H1 (cell line): ENCODE results near the gene CUEDC1. TPM values are rescaled to one million over a fixed set of nuclear protein-coding genes. Genes with fewer than 3 reads are reported as not detected.

Source experiments
- ATF2 ChIP-seq: IDR thresholded peaks from 2 replicates; pipeline ENCODE4 v1.6.1; 2012; ENCODE audit warnings: low read length, inconsistent platforms
- BACH1 ChIP-seq: IDR thresholded peaks from 2 replicates; pipeline ENCODE4 v1.6.1; 2012; ENCODE audit warnings: low read length, improper control_type of control experiment
- BRCA1 ChIP-seq: IDR thresholded peaks from 2 replicates; pipeline ENCODE4 v1.6.1; 2012; ENCODE audit warnings: low read depth, low read length, improper control_type of control experiment
- CEBPB ChIP-seq: IDR thresholded peaks from 2 replicates; pipeline ENCODE4 v1.6.1; 2012; ENCODE audit warnings: low read depth, low read length
- GABPA ChIP-seq: IDR thresholded peaks from 2 replicates; pipeline ENCODE4 v1.6.1; 2011; ENCODE audit warnings: mild to moderate bottlenecking, low read length, moderate library complexity, borderline replicate concordance; ENCODE audit not compliant: insufficient read depth
- HDAC2 ChIP-seq, 2 experiments: fragments of 300-600 bp in 1 of 2; sonication (generic) in 1 of 2; IDR thresholded peaks; 2 replicates each; pipeline ENCODE4 v1.6.1; 2011 to 2012; ENCODE audit warnings: low read depth in 2 of 2, low read length in 2 of 2, mild to moderate bottlenecking in 2 of 2, moderate library complexity in 2 of 2, borderline replicate concordance in 1 of 2, inconsistent platforms in 1 of 2
- MAFK ChIP-seq: IDR thresholded peaks from 2 replicates; pipeline ENCODE4 v1.6.1; 2012; ENCODE audit warnings: low read depth, mild to moderate bottlenecking, improper control_type of control experiment, low read length
- SIN3A ChIP-seq, 2 experiments: IDR thresholded peaks in 1 of 2; conservative IDR thresholded peaks in 1 of 2; 2 replicates each; pipeline ENCODE4 v1.6.1; 2011 to 2012; ENCODE audit warnings: low read length in 2 of 2, improper control_type of control experiment in 1 of 2, low read depth in 1 of 2, mild to moderate bottlenecking in 1 of 2
- TCF12 ChIP-seq: IDR thresholded peaks from 2 replicates; pipeline ENCODE4 v1.6.1; 2011; ENCODE audit warnings: low read depth, mild to moderate bottlenecking, low read length
- polyA plus RNA-seq, 7 experiments: library from polyadenylated mRNA; depleted of rRNA in 3 of 7; stranded (reverse) in 5 of 7; unstranded in 2 of 7; fragments of >200 nt in 5 of 7; fragments of 200-250 nt in 2 of 7; gene quantifications; 1 replicate in 5 of 7; 2 replicates in 1 of 7; 4 replicates in 1 of 7; pipeline versions ENCODE4 v1.2.1 to v1.2.3, GENCODE V29; 2011 to 2013; ENCODE audit warnings: missing spikeins in 2 of 7, mixed read lengths in 2 of 7
- total RNA-seq: library from RNA; stranded (reverse); fragmentation: NEBNext Ultra II Directional; extraction: Animal tissue kit (Norgen Biotek cat#: 25700); gene quantifications from 2 replicates; pipeline ENCODE4 v1.2.1, GENCODE V29; 2021

The CUEDC1 gene
- total and polyA plus RNA-seq, 2 of the 8 experiments (the other 6 are each of a cell fraction or from before 2014, with no cell fraction given), result 4.0 to 10.7 TPM

- TF ChIP-seq SIN3A (conservative IDR thresholded peaks at IDR 0.05 in 1 of 2, IDR thresholded peaks at IDR 0.05 in 1 of 2; ENCODE audit: low read depth in 1 of 2, low read length in 2 of 2) (no peak; a peak in 1 of 4 replicates), CEBPB (peak; percentile 71), TCF12 (0 out of 2 replicates have a peak, but pooled peaks have one; percentile 18), ATF2 (peak; percentile 60; the same call in 1 of the 2 replicates), BRCA1 (no peak), GABPA (peak; percentile 50; the same call in 1 of the 2 replicates), MAFK (no peak), HDAC2 (IDR thresholded peaks at IDR 0.05; ENCODE audit: borderline replicate concordance in 1 of 2, low read depth in 2 of 2, low read length in 2 of 2) (no peak), BACH1 (no peak)
Measured at GRCh38 chr17:57892146-57892819, 62.9 kb downstream of the CUEDC1 start (continued).
